DND-41 (cell line): Measurements from ENCODE around the gene SETD3.

ENCODE experiments used
- ATAC-seq: fragments of 200-7000 bp; cut with Tn5 transposase; 3 replicates; pipeline ENCODE4 v1.9.1; 2021; ENCODE audit warnings: low read depth; ENCODE audit not compliant: insufficient read depth
- DNase-seq: peaks from one replicate; pipeline ENCODE4 v3.0.0-alpha.2; 2020
- H2AFZ ChIP-seq: 2 replicates; pipeline ENCODE4 v1.6.0; 2012; ENCODE audit warnings: low read depth, low read length
- H3K27ac ChIP-seq: 2 replicates; pipeline ENCODE4 v1.5.1; 2012; ENCODE audit warnings: low read length, inconsistent platforms
- H3K27me3 ChIP-seq: fragments of 200-600 bp; sonication (generic); 2 replicates; pipeline ENCODE4 v1.6.0; 2012; ENCODE audit warnings: low read length, mild to moderate bottlenecking, inconsistent platforms; ENCODE audit not compliant: insufficient read depth, poor library complexity
- H3K36me3 ChIP-seq: 2 replicates; pipeline ENCODE4 v1.5.1; 2012; ENCODE audit warnings: low read length, inconsistent platforms; ENCODE audit not compliant: insufficient read depth
- H3K4me1 ChIP-seq: 2 replicates; pipeline ENCODE4 v1.5.1; 2012; ENCODE audit warnings: mild to moderate bottlenecking, low read length; ENCODE audit not compliant: insufficient read depth
- H3K4me2 ChIP-seq: 2 replicates; pipeline ENCODE4 v1.6.0; 2012; ENCODE audit warnings: mild to moderate bottlenecking, moderate library complexity, low read length, inconsistent platforms; ENCODE audit not compliant: insufficient read depth
- H3K4me3 ChIP-seq, 2 experiments: fragments of 200-600 bp in 1 of 2; shearing (Covaris generic) in 1 of 2; 2 replicates each; pipeline ENCODE4 v1.5.1; 2012 to 2016; ENCODE audit warnings: inconsistent platforms in 2 of 2, low read length in 2 of 2, mild to moderate bottlenecking in 2 of 2, low read depth in 1 of 2, moderate library complexity in 1 of 2
- H3K79me2 ChIP-seq: 2 replicates; pipeline ENCODE4 v1.6.0; 2012; ENCODE audit warnings: low read length, inconsistent platforms; ENCODE audit not compliant: insufficient read depth
- H3K9ac ChIP-seq: 2 replicates; pipeline ENCODE4 v1.6.0; 2012; ENCODE audit warnings: low read depth, mild to moderate bottlenecking, inconsistent platforms, low read length, moderate library complexity
- H3K9me3 ChIP-seq: 2 replicates; pipeline ENCODE4 v1.5.1; 2012; ENCODE audit warnings: low read length, moderate library complexity, mild to moderate bottlenecking, inconsistent platforms; ENCODE audit not compliant: insufficient read depth, severe bottlenecking
- H4K20me1 ChIP-seq: 2 replicates; pipeline ENCODE4 v1.6.0; 2012; ENCODE audit warnings: low read length; ENCODE audit not compliant: insufficient read depth
- EZH2 ChIP-seq: IDR thresholded peaks from 3 replicates; pipeline ENCODE4 v1.6.1; 2012; ENCODE audit warnings: borderline replicate concordance, low read depth, mild to moderate bottlenecking, moderate library complexity, low read length, inconsistent platforms; ENCODE audit not compliant: severe bottlenecking
- TF ChIP-seq, protein P1 (sequence below): IDR thresholded peaks from 2 replicates; pipeline ENCODE4 v1.5.1; 2012; ENCODE audit warnings: borderline replicate concordance, low read length, moderate library complexity, mild to moderate bottlenecking; ENCODE audit not compliant: poor library complexity, severe bottlenecking; ENCODE audit errors: extremely low read depth

SETD3 gene

DNA sequence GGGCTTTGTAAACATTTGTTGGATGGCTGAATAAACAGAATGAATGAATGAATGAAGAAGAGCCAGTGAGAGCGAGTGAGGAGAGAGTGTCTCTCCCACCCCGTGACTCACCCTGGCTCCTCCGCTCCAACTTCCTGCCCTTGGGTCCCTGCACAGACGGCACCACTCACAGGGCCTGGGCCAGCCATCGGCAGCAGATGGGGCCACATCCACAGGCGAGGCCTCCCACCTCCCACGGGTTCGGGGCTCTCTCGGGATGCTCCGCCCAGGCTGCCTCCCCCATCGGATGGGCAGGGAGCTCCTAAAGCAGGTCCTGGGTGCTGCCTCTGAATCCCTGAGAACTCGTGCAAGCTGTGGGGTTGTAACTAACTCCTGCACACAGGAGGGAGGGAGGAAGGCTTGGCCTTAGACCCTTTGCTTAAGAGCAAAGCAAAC lies 41.8 kb upstream of the SETD3 start:
- DNase-seq = no peak
- no peak overlapping the region for H3K9ac ChIP-seq
- no peaks in the 10 kb centered on the region for H3K9me3 ChIP-seq
- no peak overlapping the region for H2AFZ ChIP-seq
- ATAC-seq = no peak
- H3K4me3 ChIP-seq = no peak overlapping the region
- H3K27me3 ChIP-seq = no peaks in the 10 kb centered on the region
- no peak overlapping the region for H3K27ac ChIP-seq
- H3K36me3 ChIP-seq = 0 out of 2 replicates have a peak, but pooled peaks cover 3% of the 10 kb centered on the region
- no peak for TF ChIP-seq EZH2
- TF ChIP-seq, protein P1, sequence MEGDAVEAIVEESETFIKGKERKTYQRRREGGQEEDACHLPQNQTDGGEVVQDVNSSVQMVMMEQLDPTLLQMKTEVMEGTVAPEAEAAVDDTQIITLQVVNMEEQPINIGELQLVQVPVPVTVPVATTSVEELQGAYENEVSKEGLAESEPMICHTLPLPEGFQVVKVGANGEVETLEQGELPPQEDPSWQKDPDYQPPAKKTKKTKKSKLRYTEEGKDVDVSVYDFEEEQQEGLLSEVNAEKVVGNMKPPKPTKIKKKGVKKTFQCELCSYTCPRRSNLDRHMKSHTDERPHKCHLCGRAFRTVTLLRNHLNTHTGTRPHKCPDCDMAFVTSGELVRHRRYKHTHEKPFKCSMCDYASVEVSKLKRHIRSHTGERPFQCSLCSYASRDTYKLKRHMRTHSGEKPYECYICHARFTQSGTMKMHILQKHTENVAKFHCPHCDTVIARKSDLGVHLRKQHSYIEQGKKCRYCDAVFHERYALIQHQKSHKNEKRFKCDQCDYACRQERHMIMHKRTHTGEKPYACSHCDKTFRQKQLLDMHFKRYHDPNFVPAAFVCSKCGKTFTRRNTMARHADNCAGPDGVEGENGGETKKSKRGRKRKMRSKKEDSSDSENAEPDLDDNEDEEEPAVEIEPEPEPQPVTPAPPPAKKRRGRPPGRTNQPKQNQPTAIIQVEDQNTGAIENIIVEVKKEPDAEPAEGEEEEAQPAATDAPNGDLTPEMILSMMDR = no peak
- no peaks in the 10 kb centered on the region for H3K4me1 ChIP-seq
- no peaks in the 10 kb centered on the region for H3K79me2 ChIP-seq
- H3K4me2 ChIP-seq = no peak overlapping the region
- peaks cover 41% of the 10 kb centered on the region for H4K20me1 ChIP-seq

DNA sequence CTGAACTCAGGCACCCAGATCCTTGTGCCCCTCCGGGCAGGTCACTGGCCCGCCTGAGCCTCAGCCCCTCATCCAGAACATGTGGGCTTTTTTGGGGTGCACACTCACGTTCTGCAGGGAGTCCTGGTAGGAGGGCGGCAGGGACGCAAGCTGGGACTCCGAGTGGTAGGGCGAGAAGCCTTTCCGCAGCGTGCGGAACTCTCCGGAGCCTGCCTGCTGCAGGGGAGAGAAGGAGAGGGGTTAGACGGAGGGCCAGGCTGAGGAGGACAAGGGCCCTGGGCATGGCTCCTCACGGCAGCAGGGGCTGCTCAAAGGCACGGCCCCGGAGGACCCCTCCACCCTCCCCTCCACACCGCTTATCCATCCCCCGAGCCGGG lies 41.4 kb upstream of the SETD3 start:
- H3K27ac ChIP-seq = no peak overlapping the region
- no peaks in the 10 kb centered on the region for H3K4me1 ChIP-seq
- H3K27me3 ChIP-seq = no peaks in the 10 kb centered on the region
- no peak overlapping the region for H3K4me2 ChIP-seq
- H2AFZ ChIP-seq = no peak overlapping the region
- no peak overlapping the region for H3K9ac ChIP-seq
- TF ChIP-seq, protein P1 = no peak
- TF ChIP-seq EZH2 = no peak
- ATAC-seq (no peak), DNase-seq (no peak)
- no peak overlapping the region for H3K4me3 ChIP-seq
- H3K9me3 ChIP-seq = no peaks in the 10 kb centered on the region
- H3K79me2 ChIP-seq = no peaks in the 10 kb centered on the region
- H4K20me1 ChIP-seq = peaks cover 43% of the 10 kb centered on the region
- 0 out of 2 replicates have a peak, but pooled peaks cover 3% of the 10 kb centered on the region for H3K36me3 ChIP-seq

DNA sequence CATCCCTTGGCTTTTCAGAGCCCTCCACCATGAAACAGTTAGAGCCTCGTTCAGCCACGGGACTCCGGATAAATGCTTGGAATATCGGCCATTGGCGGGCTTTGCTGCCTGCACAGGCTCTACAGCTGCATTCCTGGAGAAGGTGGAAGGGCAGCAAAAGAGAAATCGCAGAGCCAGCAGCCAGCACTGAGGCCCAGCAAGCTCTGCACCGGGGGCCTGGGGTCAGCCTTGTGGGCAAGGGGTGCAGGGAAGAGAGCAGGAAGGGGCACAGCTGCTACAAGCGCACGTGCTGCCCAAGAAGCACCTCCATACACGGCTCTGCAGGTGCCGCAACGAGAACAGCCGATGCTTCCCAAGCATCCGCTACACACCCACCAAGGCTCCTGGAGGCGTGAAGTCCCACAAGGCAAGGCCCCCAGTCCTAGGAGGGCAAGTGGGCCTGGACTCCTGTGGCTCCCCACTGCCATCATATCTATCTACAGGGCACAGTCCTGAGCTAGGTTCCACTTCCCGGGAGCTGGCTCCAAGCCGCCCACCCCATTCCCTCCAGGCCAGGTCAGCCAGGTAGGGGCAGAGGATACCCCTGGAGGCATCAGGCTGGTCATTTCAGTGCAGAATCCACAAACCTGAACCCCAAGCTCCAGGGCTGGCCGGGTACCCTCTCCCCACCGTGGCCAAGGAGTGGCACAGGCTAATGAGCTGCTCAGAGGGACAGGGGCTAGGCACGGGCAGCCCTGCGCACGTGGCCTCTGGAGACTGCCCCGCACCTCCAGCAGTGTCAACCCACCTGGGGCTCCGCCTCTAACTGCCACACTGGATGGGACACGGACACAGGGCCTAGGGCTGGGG lies 40.7 kb upstream of the SETD3 start:
- no peaks in the 10 kb centered on the region for H3K9me3 ChIP-seq
- H3K4me1 ChIP-seq = no peaks in the 10 kb centered on the region
- no peak overlapping the region for H3K9ac ChIP-seq
- no peaks in the 10 kb centered on the region for H3K27me3 ChIP-seq
- 0 out of 2 replicates have a peak, but pooled peaks cover 3% of the 10 kb centered on the region for H3K36me3 ChIP-seq
- DNase-seq = no peak
- H4K20me1 ChIP-seq = peaks cover 46% of the 10 kb centered on the region
- H3K4me3 ChIP-seq = no peak overlapping the region
- no peak for ATAC-seq
- no peak for TF ChIP-seq EZH2
- TF ChIP-seq, protein P1 = no peak
- no peak overlapping the region for H3K27ac ChIP-seq
- H3K79me2 ChIP-seq = no peaks in the 10 kb centered on the region
- no peak overlapping the region for H2AFZ ChIP-seq
- H3K4me2 ChIP-seq = no peak overlapping the region
